K562 (cell line): ENCODE data around the gene PCDH7. TPM values are rescaled to one million over a fixed set of nuclear protein-coding genes. Genes with fewer than 3 reads are reported as not detected.

ENCODE experiments used
- ATAC-seq: fragments of 200-7000 bp; cut with Tn5 transposase; 3 replicates; pipeline ENCODE4 v1.9.1; 2020; ENCODE audit warnings: moderate library complexity
- BruUV-seq: library from RNA; stranded (reverse); fragments of 400-500 nt; replicated peaks from 2 replicates; lab custom pipeline; 2021; lab: Mats Ljungman, UMichigan
- CTCF ChIA-PET: fragments of 300-600 bp; formaldehyde crosslinking; extraction: SDS; loops from one replicate; lab custom pipeline; 2021; ENCODE audit warnings: low intra/inter-chr PET ratio; lab: Yijun Ruan, JAX
- POLR2A ChIA-PET: fragments of 300-600, 350-650 bp; sonication (Branson Sonifier 250); formaldehyde crosslinking; extraction: SDS; loops from one replicate; lab custom pipeline; 2021; ENCODE audit warnings: antibody characterized with exemption, inconsistent platforms; lab: Yijun Ruan, JAX
- DNase-seq, 4 experiments: peaks; one replicate each; pipeline versions ENCODE4 v3.0.0 to v3.0.0-alpha.2; 2011 to 2018; ENCODE audit warnings: low spot score in 3 of 4, mixed read lengths in 3 of 4; ENCODE audit errors: extremely low read depth in 1 of 4
- FAIRE-seq: peaks from 2 replicates; lab custom pipeline; 2011; peaks lifted over from hg19 to GRCh38; lab: Jason Lieb, UNC
- H2AFZ ChIP-seq: 2 replicates; pipeline ENCODE4 v1.6.0; 2011; ENCODE audit warnings: low read depth, low read length, control low read depth, inconsistent platforms
- H3K27ac ChIP-seq: fragments of 200-600 bp; 3 replicates; pipeline ENCODE4 v1.8.0; 2011; ENCODE audit warnings: low read depth, mild to moderate bottlenecking, control low read depth, inconsistent platforms, low read length, moderate library complexity, mixed read lengths; ENCODE audit errors: extremely low read depth
- H3K27me3 ChIP-seq, 2 experiments: fragments of 300-600 bp in 1 of 2; 2 replicates in 1 of 2; 3 replicates in 1 of 2; pipeline versions ENCODE4 v1.6.0 to v1.8.0; 2011; ENCODE audit warnings: inconsistent platforms in 2 of 2, low read length in 2 of 2, mild to moderate bottlenecking in 1 of 2, mixed read lengths in 1 of 2, moderate library complexity in 1 of 2; ENCODE audit not compliant: control insufficient read depth in 2 of 2, insufficient read depth in 2 of 2
- H3K36me3 ChIP-seq: fragments of 300-600 bp; 3 replicates; pipeline ENCODE4 v1.8.0; 2011; ENCODE audit warnings: mild to moderate bottlenecking, low read length, inconsistent platforms; ENCODE audit not compliant: control insufficient read depth, insufficient read depth
- H3K4me1 ChIP-seq, 2 experiments: fragments of 200-600 bp in 1 of 2; replicated peaks in 1 of 2; 2 replicates in 1 of 2; 3 replicates in 1 of 2; pipeline versions ENCODE4 v1.5.1 to v1.8.0; 2011; ENCODE audit warnings: inconsistent platforms in 2 of 2, low read length in 2 of 2, mild to moderate bottlenecking in 1 of 2, mixed read lengths in 1 of 2, moderate library complexity in 1 of 2; ENCODE audit not compliant: control insufficient read depth in 2 of 2, insufficient read depth in 2 of 2
- H3K4me2 ChIP-seq: 2 replicates; pipeline ENCODE4 v1.6.1; 2011; ENCODE audit warnings: low read length, control low read depth, inconsistent platforms, mixed read lengths; ENCODE audit not compliant: insufficient read depth
- H3K4me3 ChIP-seq: fragments of 200-600 bp; sonication (generic), shearing (Covaris generic); 2 replicates; pipeline ENCODE4 v1.5.1; 2016; ENCODE audit warnings: control low read depth, inconsistent platforms
- H3K79me2 ChIP-seq: fragments of 200-600 bp; 3 replicates; pipeline ENCODE4 v1.8.0; 2011; ENCODE audit warnings: low read length, inconsistent platforms; ENCODE audit not compliant: control insufficient read depth, insufficient read depth
- H3K9ac ChIP-seq, 2 experiments: 2 replicates each; pipeline versions ENCODE4 v1.6.0 to v1.6.1; 2011; ENCODE audit warnings: low read depth in 2 of 2, low read length in 2 of 2, control low read depth in 1 of 2, inconsistent platforms in 1 of 2, mild to moderate bottlenecking in 1 of 2, mixed read lengths in 1 of 2; ENCODE audit not compliant: insufficient read depth in 1 of 2
- H3K9me1 ChIP-seq: one replicate; pipeline ENCODE4 v1.6.0; 2011; ENCODE audit warnings: inconsistent platforms, mild to moderate bottlenecking, low read length, moderate library complexity; ENCODE audit not compliant: control insufficient read depth, insufficient read depth
- H3K9me3 ChIP-seq: replicated peaks from 2 replicates; pipeline ENCODE4 v1.5.1; 2011; ENCODE audit warnings: low read depth, low read length, inconsistent platforms; ENCODE audit not compliant: control insufficient read depth, insufficient read depth
- H4K20me1 ChIP-seq: replicated peaks from 2 replicates; pipeline ENCODE4 v1.6.1; 2011; ENCODE audit warnings: low read length, inconsistent platforms, mixed read lengths; ENCODE audit not compliant: control insufficient read depth, insufficient read depth
- KAT8 ChIP-seq: fragments of 450-650 bp; IDR thresholded peaks from 2 replicates; pipeline ENCODE4 v1.6.1; 2016; ENCODE audit warnings: low read depth, mild to moderate bottlenecking
- KLF1 ChIP-seq: fragments of 450-650 bp; IDR thresholded peaks from 2 replicates; pipeline ENCODE4 v1.6.1; 2016; ENCODE audit warnings: missing genetic modification characterization, missing compliant biosample characterization
- MYBL2 ChIP-seq, 2 experiments: fragments of 450-650 bp in 1 of 2; sonication (generic) in 1 of 2; formaldehyde crosslinking in 1 of 2; IDR thresholded peaks; 2 replicates each; pipeline versions ENCODE4 v1.6.1 to v1.8.1; 2017 to 2022; ENCODE audit warnings: borderline replicate concordance in 1 of 2, inconsistent platforms in 1 of 2, low read depth in 1 of 2, mild to moderate bottlenecking in 1 of 2, missing genetic modification reagents in 1 of 2, moderate library complexity in 1 of 2
- NCOA1 ChIP-seq: fragments of 450-650 bp; IDR thresholded peaks from 2 replicates; pipeline ENCODE4 v1.6.1; 2016; ENCODE audit warnings: low read depth
- NFATC3 ChIP-seq: fragments of 450-650 bp; IDR thresholded peaks from 2 replicates; pipeline ENCODE4 v1.6.1; 2017; ENCODE audit warnings: mild to moderate bottlenecking
- POLR2A ChIP-seq: fragments of 450-650 bp; conservative IDR thresholded peaks from 2 replicates; pipeline ENCODE4 v1.6.1; 2016
- RBFOX2 ChIP-seq: fragments of 200-400 bp; formaldehyde crosslinking; IDR thresholded peaks from 2 replicates; pipeline ENCODE4 v1.6.1; 2017; ENCODE audit warnings: low read depth, mild to moderate bottlenecking, low read length, moderate library complexity
- RBM17 ChIP-seq: fragments of 200-400 bp; formaldehyde crosslinking; IDR thresholded peaks from 2 replicates; pipeline ENCODE4 v1.6.1; 2017; ENCODE audit warnings: low read depth, mild to moderate bottlenecking, low read length, borderline replicate concordance
- RFX1 ChIP-seq: fragments of 450-650 bp; IDR thresholded peaks from 2 replicates; pipeline ENCODE4 v1.6.1; 2016; ENCODE audit warnings: mild to moderate bottlenecking, moderate library complexity
- SAFB ChIP-seq: fragments of 200-400 bp; formaldehyde crosslinking; IDR thresholded peaks from 2 replicates; pipeline ENCODE4 v1.6.1; 2017; ENCODE audit warnings: low read depth, low read length, borderline replicate concordance
- SMAD2 ChIP-seq: fragments of 150-350 bp; IDR thresholded peaks from 2 replicates; pipeline ENCODE4 v1.6.1; 2014; ENCODE audit warnings: low read depth, mild to moderate bottlenecking, low read length
- TBL1XR1 ChIP-seq, 2 experiments: IDR thresholded peaks; 2 replicates each; pipeline ENCODE4 v1.6.1; 2012; ENCODE audit warnings: improper control_type of control experiment in 2 of 2, low read length in 2 of 2, mild to moderate bottlenecking in 1 of 2
- WHSC1 ChIP-seq: IDR thresholded peaks from one replicate; pipeline ENCODE4 v1.6.1; 2012; ENCODE audit warnings: low read length, control low read depth, inconsistent platforms
- YY1 ChIP-seq, 3 experiments: IDR thresholded peaks; 2 replicates each; pipeline ENCODE4 v1.6.1; 2011; ENCODE audit warnings: low read length in 2 of 3, mild to moderate bottlenecking in 2 of 3, moderate library complexity in 2 of 3, borderline replicate concordance in 1 of 3, control low read depth in 1 of 3, low read depth in 1 of 3; ENCODE audit not compliant: insufficient read depth in 3 of 3, insufficient replicate concordance in 2 of 3, control insufficient read depth in 1 of 3, insufficient read length in 1 of 3; ENCODE audit errors: extremely low read depth in 1 of 3
- ZNF436 ChIP-seq: fragments of 250-450, 450-650 bp; sonication (Bioruptor Pico); formaldehyde crosslinking; IDR thresholded peaks from 2 replicates; pipeline ENCODE4 v1.7.0; 2020; ENCODE audit warnings: mild to moderate bottlenecking
- ZNF766 ChIP-seq: fragments of 200-800 bp; sonication (Bioruptor generic); conservative IDR thresholded peaks from 2 replicates; pipeline ENCODE4 v1.6.1; 2016; ENCODE audit warnings: missing genetic modification characterization, missing compliant biosample characterization
- WGBS: fragments of 100-300 bp; shearing (Covaris generic); methylation state at CpG from one replicate; pipeline ENCODE4 v1.1.6; 2016; ENCODE audit warnings: low coverage, mixed read lengths; ENCODE audit not compliant: insufficient coverage; ENCODE audit errors: missing lambda C conversion rate; 5-methylcytosine and 5-hydroxymethylcytosine counted together
- in situ Hi-C: fragments of 300-500 bp; cut with MboI; formaldehyde crosslinking; loops from 4 replicates; pipeline ENCODE4 v1.15.0; 2018; ENCODE audit warnings: inconsistent platforms, mixed read lengths
- intact Hi-C: fragments of 100-400 bp; cut with micrococcal nuclease; formaldehyde crosslinking; loops from 2 replicates; pipeline ENCODE4 v1.14.2; 2022
- polyA plus RNA-seq, 8 experiments: library from polyadenylated mRNA; depleted of rRNA in 4 of 8; stranded (reverse) in 5 of 8; unstranded in 3 of 8; fragments of >200 nt; fragmentation: Nextera tagmentation in 2 of 8; fragmentation: Illumina TruSeq in 1 of 8; extraction: Ambion mirVana in 2 of 8; extraction: Trizol in 1 of 8; gene quantifications; 2 replicates each; pipeline versions ENCODE4 v1.2.1 to v1.2.3, GENCODE V29; 2011 to 2014; ENCODE audit warnings: inconsistent platforms in 1 of 8, missing spikeins in 1 of 8
- total RNA-seq, 7 experiments: library from RNA; depleted of rRNA in 6 of 7; stranded (reverse); fragments of >200 nt in 6 of 7; fragmentation: Illumina TruSeq in 2 of 7; extraction: Trizol in 2 of 7; gene quantifications; 2 replicates each; pipeline versions ENCODE4 v1.2.1 to v1.2.3, GENCODE V29; 2011 to 2021; ENCODE audit warnings: low replicate concordance in 1 of 7
- TF ChIP-seq, protein P1 (sequence below): fragments of 450-650 bp; IDR thresholded peaks from 2 replicates; pipeline ENCODE4 v1.6.1; 2014; ENCODE audit warnings: low read depth, mild to moderate bottlenecking, moderate library complexity, borderline replicate concordance

PCDH7 gene
- total and polyA plus RNA-seq, 9 of the 15 experiments (the other 6 are each of a cell fraction or from before 2014, with no cell fraction given) = not detected

DNA sequence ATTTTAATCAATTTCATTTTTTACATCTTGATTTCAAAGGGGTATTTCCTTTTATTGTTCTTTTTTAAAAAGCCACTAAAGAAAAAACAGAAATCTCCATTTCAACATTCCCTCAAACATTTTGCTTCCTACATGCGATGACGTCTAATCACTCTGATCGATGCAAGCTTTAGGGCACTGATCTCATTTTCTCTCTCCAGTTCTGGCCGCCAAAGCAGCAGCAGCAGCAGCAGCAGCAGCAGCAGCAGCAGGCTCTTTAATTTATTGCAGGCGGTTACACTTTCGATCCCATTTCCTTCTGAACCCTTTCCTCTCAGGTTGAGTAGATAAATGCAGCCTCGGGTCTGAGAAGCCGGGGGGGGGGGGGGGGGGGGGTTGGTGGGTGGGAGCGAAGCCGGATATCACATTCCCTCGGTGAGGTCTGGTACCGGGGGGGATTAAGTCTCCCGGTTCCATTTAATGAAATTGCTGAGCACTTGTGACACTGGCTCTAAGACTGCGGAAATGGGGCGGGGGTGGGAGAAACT lies 3.4 kb upstream of the PCDH7 start:
- DNase-seq (no peak), ATAC-seq (no peak), FAIRE-seq (no peak)
- no TSS peak for BruUV-seq
- H3K9me3 ChIP-seq = no peaks in the 10 kb centered on the region
- no peaks in the 10 kb centered on the region for H4K20me1 ChIP-seq
- no peaks in the 10 kb centered on the region for H3K36me3 ChIP-seq
- H2AFZ ChIP-seq = no peak overlapping the region
- H3K9me1 ChIP-seq = no peaks in the 10 kb centered on the region
- no peaks in the 10 kb centered on the region for H3K79me2 ChIP-seq
- in situ Hi-C loops (no loop called here), intact Hi-C loops (no loop called here)
- ChIA-PET POLR2A (no interaction called here), CTCF (no interaction called here)
- H3K9ac ChIP-seq = no peak overlapping the region
- TF ChIP-seq POLR2A (no peak), NCOA1 (no peak), KAT8 (no peak), MYBL2 (IDR thresholded peaks at IDR 0.05; ENCODE audit: low read depth) (no peak), MYBL2 (CRISPR knock-in tag; IDR thresholded peaks at IDR 0.05; ENCODE audit: borderline replicate concordance) (no peak), TBL1XR1 (IDR thresholded peaks at IDR 0.05; ENCODE audit: low read length in 2 of 2) (no peak), RBM17 (no peak), SMAD2 (no peak), ZNF436 (no peak), YY1 (IDR thresholded peaks at IDR 0.05; ENCODE audit: borderline replicate concordance in 1 of 3, control insufficient read depth in 1 of 3, extremely low read depth in 1 of 3, insufficient read depth in 3 of 3, insufficient read length in 1 of 3, insufficient replicate concordance in 2 of 3, low read depth in 1 of 3, low read length in 2 of 3) (no peak), NFATC3 (no peak), SAFB (no peak), RBFOX2 (no peak), KLF1 (tag) (no peak), ZNF766 (CRISPR knock-in tag) (no peak), WHSC1 (no peak), RFX1 (no peak)
- TF ChIP-seq, protein P1, sequence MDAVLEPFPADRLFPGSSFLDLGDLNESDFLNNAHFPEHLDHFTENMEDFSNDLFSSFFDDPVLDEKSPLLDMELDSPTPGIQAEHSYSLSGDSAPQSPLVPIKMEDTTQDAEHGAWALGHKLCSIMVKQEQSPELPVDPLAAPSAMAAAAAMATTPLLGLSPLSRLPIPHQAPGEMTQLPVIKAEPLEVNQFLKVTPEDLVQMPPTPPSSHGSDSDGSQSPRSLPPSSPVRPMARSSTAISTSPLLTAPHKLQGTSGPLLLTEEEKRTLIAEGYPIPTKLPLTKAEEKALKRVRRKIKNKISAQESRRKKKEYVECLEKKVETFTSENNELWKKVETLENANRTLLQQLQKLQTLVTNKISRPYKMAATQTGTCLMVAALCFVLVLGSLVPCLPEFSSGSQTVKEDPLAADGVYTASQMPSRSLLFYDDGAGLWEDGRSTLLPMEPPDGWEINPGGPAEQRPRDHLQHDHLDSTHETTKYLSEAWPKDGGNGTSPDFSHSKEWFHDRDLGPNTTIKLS = no peak
- no peaks in the 10 kb centered on the region for H3K27me3 ChIP-seq
- no peaks in the 10 kb centered on the region for H3K4me1 ChIP-seq
- no peak overlapping the region for H3K27ac ChIP-seq
- 0% methylated on average over 8 of the region's 15 CpGs for WGBS
- no peak overlapping the region for H3K4me3 ChIP-seq
- no peak overlapping the region for H3K4me2 ChIP-seq
